NCI-H1694 treated with DMSO at 0.1 percent for 48 hours (cell line): Measurements from ENCODE around the gene FAM200C.
"Not testable (repeated sequence)": the region's sequence is repeated elsewhere in the genome, so short reads cannot be mapped to it uniquely, and the experiment has no call there.

ENCODE experiments used
- DNase-seq: peaks from one replicate; lab custom pipeline; 2025; lab: John Stamatoyannopoulos, UW

The FAM200C gene

GRCh38 chr5:160399402-160400353 lies at the start of gene FAM200C:
TSS of gene FAM200C (minus strand) at chr5:160400054. CDS start at chr5:160395490, 4,564 bp downstream.
- DNase-seq = peak; percentile 86

GRCh38 chr5:160449458-160449857 lies 49.6 kb upstream of the FAM200C start:
- DNase-seq = no peak

GRCh38 chr5:160448886-160449285 lies 49.0 kb upstream of the FAM200C start:
- DNase-seq = no peak

- DNase-seq = no peak
Observed at GRCh38 chr5:160445751-160446150, 45.9 kb upstream of the FAM200C start.

- no peak for DNase-seq
Observed at GRCh38 chr5:160445132-160445531, 45.3 kb upstream of the FAM200C start.

GRCh38 chr5:160444407-160444806 lies 44.6 kb upstream of the FAM200C start:
- DNase-seq = no peak

- DNase-seq = no peak
Observed at GRCh38 chr5:160442824-160443431, 43.1 kb upstream of the FAM200C start.

GRCh38 chr5:160441311-160441781 lies 41.5 kb upstream of the FAM200C start:
- no peak for DNase-seq

- DNase-seq = peak; percentile 72
Observed at GRCh38 chr5:160439205-160439600, 39.3 kb upstream of the FAM200C start.

- DNase-seq = peak; percentile 59
Observed at GRCh38 chr5:160438316-160439204, 38.7 kb upstream of the FAM200C start.

- no peak for DNase-seq
Observed at GRCh38 chr5:160437271-160437670, 37.4 kb upstream of the FAM200C start.

- DNase-seq = not testable (repeated sequence)
Observed at GRCh38 chr5:160436661-160437060, 36.8 kb upstream of the FAM200C start.

GRCh38 chr5:160436017-160436416 lies 36.2 kb upstream of the FAM200C start:
- no peak for DNase-seq

- no peak for DNase-seq
Observed at GRCh38 chr5:160435532-160435931, 35.7 kb upstream of the FAM200C start.

GRCh38 chr5:160434022-160434531 lies 34.2 kb upstream of the FAM200C start:
- peak; percentile 18 for DNase-seq

- DNase-seq = no peak
Observed at GRCh38 chr5:160432787-160433186, 32.9 kb upstream of the FAM200C start.

GRCh38 chr5:160432196-160432595 lies 32.3 kb upstream of the FAM200C start:
- DNase-seq = no peak

- DNase-seq = no peak
Observed at GRCh38 chr5:160427607-160428006, 27.8 kb upstream of the FAM200C start.

GRCh38 chr5:160423099-160423498 lies 23.2 kb upstream of the FAM200C start:
- no peak for DNase-seq

- peak; percentile 83 for DNase-seq
Observed at GRCh38 chr5:160421625-160422258, 21.9 kb upstream of the FAM200C start, which contains the start of gene PTTG1. TSS of gene PTTG1 (plus strand) at chr5:160421855. CDS start at chr5:160422313, 458 bp downstream.

GRCh38 chr5:160420331-160420610 lies 20.4 kb upstream of the FAM200C start:
- no peak for DNase-seq
